Smooth muscle cell (in vitro differentiated cells): Measurements from ENCODE around the gene AMN1. TPM values are rescaled to one million over a fixed set of nuclear protein-coding genes. Genes with fewer than 3 reads are reported as not detected.
A peak's percentile ranks its signal among the peaks of the same experiment; 100 is the strongest.
"Not testable (repeated sequence)": the region's sequence is repeated elsewhere in the genome, so short reads cannot be mapped to it uniquely, and the experiment has no call there.

Experiments
- DNase-seq: peaks from one replicate; lab custom pipeline; 2025; ENCODE audit not compliant: unreplicated experiment; lab: John Stamatoyannopoulos, UW
- H2AFZ ChIP-seq: fragments of 200-600 bp; sonication (generic); 2 replicates; pipeline ENCODE4 v1.6.0; 2016; ENCODE audit warnings: antibody characterized with exemption, low read depth, mild to moderate bottlenecking
- H3F3A ChIP-seq: fragments of 200-600 bp; sonication (generic); 2 replicates; pipeline ENCODE4 v1.6.0; 2017; ENCODE audit warnings: antibody characterized with exemption, low read depth
- H3K27ac ChIP-seq: fragments of 200-600 bp; sonication (generic); 2 replicates; pipeline ENCODE4 v1.5.1; 2016; ENCODE audit warnings: low read depth, mild to moderate bottlenecking
- H3K27me3 ChIP-seq: fragments of 200-600 bp; sonication (generic); 2 replicates; pipeline ENCODE4 v1.6.1; 2016; ENCODE audit warnings: low read depth, mild to moderate bottlenecking
- H3K36me3 ChIP-seq: fragments of 200-600 bp; sonication (generic); 2 replicates; pipeline ENCODE4 v1.5.1; 2016; ENCODE audit warnings: low read depth
- H3K4me1 ChIP-seq: fragments of 200-600 bp; sonication (generic); 2 replicates; pipeline ENCODE4 v1.5.1; 2016; ENCODE audit warnings: low read depth
- H3K4me2 ChIP-seq: fragments of 200-600 bp; sonication (generic); 2 replicates; pipeline ENCODE4 v1.6.0; 2016; ENCODE audit warnings: mild to moderate bottlenecking
- H3K4me3 ChIP-seq: fragments of 200-600 bp; sonication (generic); 2 replicates; pipeline ENCODE4 v1.5.1; 2016; ENCODE audit warnings: mild to moderate bottlenecking
- H3K79me2 ChIP-seq: fragments of 200-600 bp; sonication (generic); 2 replicates; pipeline ENCODE4 v1.6.0; 2016; ENCODE audit warnings: low read depth, mild to moderate bottlenecking
- H3K9ac ChIP-seq: fragments of 200-600 bp; sonication (generic); 2 replicates; pipeline ENCODE4 v1.6.0; 2016; ENCODE audit warnings: low read depth
- H3K9me3 ChIP-seq: fragments of 200-600 bp; sonication (generic); replicated peaks from 2 replicates; pipeline ENCODE4 v1.5.1; 2016; ENCODE audit warnings: low read depth
- H4K20me1 ChIP-seq: fragments of 200-600 bp; sonication (generic); 2 replicates; pipeline ENCODE4 v1.6.0; 2016; ENCODE audit warnings: low read depth
- CTCF ChIP-seq: fragments of 200-600 bp; sonication (generic); IDR thresholded peaks from 2 replicates; pipeline ENCODE4 v1.5.1; 2017; ENCODE audit warnings: borderline replicate concordance, mild to moderate bottlenecking, antibody characterized with exemption; ENCODE audit not compliant: insufficient read depth, poor library complexity, severe bottlenecking
- WGBS: methylation state at CpG from one replicate; pipeline ENCODE4 v1.1.7; 2016; ENCODE audit warnings: low lambda C conversion rate; 5-methylcytosine and 5-hydroxymethylcytosine counted together
- polyA plus RNA-seq: library from polyadenylated mRNA; unstranded; fragments of >200 nt; fragmentation: Nextera tagmentation; extraction: Ambion mirVana; gene quantifications from 2 replicates; pipeline ENCODE4 v1.2.1, GENCODE V29; 2016
- total RNA-seq: library from RNA; depleted of rRNA; stranded (reverse); fragments of >200 nt; gene quantifications from 2 replicates; pipeline ENCODE4 v1.2.3, GENCODE V29; 2014

AMN1 gene
- total and polyA plus RNA-seq, 2 experiments from 2014 or later = 7.3 to 12.0 TPM

DNA sequence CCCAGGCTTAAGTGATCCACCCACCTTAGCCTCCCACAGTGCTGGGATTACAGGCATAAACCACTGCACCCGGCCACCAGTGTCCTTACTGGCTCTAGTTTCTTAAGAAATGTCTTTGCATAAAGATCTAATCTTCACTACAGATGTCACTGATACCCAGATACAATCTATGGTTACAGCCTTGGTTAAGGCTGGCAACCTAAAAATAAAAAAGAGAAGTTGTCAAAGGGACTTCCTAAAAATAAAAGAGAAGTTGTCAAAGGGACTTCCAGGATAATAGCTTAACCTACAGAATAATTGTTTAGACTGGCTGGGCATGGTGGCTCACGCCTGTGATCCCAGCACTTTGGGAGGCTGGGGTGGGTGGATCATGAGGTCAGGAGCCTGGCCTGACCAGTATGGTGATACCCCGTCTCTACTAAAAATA lies 41.7 kb downstream of the AMN1 start:
- Histone ChIP-seq H4K20me1 (no peaks in the 10 kb centered on the region), H3K4me3 (no peak overlapping the region), H3K4me1 (no peaks in the 10 kb centered on the region), H2AFZ (no peak overlapping the region), H3K36me3 (peaks cover 5% of the 10 kb centered on the region), H3K4me2 (no peak overlapping the region), H3F3A (no peaks in the 10 kb centered on the region), H3K27ac (no peak overlapping the region), H3K79me2 (no peaks in the 10 kb centered on the region), H3K27me3 (no peaks in the 10 kb centered on the region), H3K9me3 (peaks cover 11% of the 10 kb centered on the region), H3K9ac (no peak overlapping the region)
- DNase-seq = no peak
- 81% methylated on average over 3 of the region's 3 CpGs for WGBS
- no peak for TF ChIP-seq CTCF

- no peak for DNase-seq
- no peaks in the 10 kb centered on the region for H3F3A ChIP-seq
- H3K4me3 ChIP-seq = no peak overlapping the region
- no peaks in the 10 kb centered on the region for H3K27me3 ChIP-seq
- no peak for TF ChIP-seq CTCF
- H3K4me1 ChIP-seq = no peaks in the 10 kb centered on the region
- no peak overlapping the region for H3K9ac ChIP-seq
- no peak overlapping the region for H3K4me2 ChIP-seq
- no peak overlapping the region for H3K27ac ChIP-seq
- H3K79me2 ChIP-seq = no peaks in the 10 kb centered on the region
- no peak overlapping the region for H2AFZ ChIP-seq
- WGBS = 82% methylated on average over 3 of the region's 3 CpGs
- H3K9me3 ChIP-seq = peaks cover 11% of the 10 kb centered on the region
- H3K36me3 ChIP-seq = peaks cover 5% of the 10 kb centered on the region
- H4K20me1 ChIP-seq = no peaks in the 10 kb centered on the region
Measured at GRCh38 chr12:31685801-31686200, 43.0 kb downstream of the AMN1 start.

- no peak for DNase-seq
- Histone ChIP-seq H3K4me2 (no peak overlapping the region), H4K20me1 (no peaks in the 10 kb centered on the region), H3K27me3 (no peaks in the 10 kb centered on the region), H3K4me1 (no peaks in the 10 kb centered on the region), H3K27ac (no peak overlapping the region), H2AFZ (no peak overlapping the region), H3K36me3 (peaks cover 5% of the 10 kb centered on the region), H3K4me3 (no peak overlapping the region), H3K9me3 (peaks cover 11% of the 10 kb centered on the region), H3K9ac (no peak overlapping the region), H3K79me2 (no peaks in the 10 kb centered on the region), H3F3A (no peaks in the 10 kb centered on the region)
- TF ChIP-seq CTCF = peak; percentile 69
- 26% methylated on average over 10 of the region's 10 CpGs for WGBS
Measured at GRCh38 chr12:31682136-31682962, 46.5 kb downstream of the AMN1 start.

GRCh38 chr12:31672521-31672920 lies 56.3 kb downstream of the AMN1 start:
- TF ChIP-seq CTCF = no peak
- Histone ChIP-seq H3K9me3 (peaks cover 9% of the 10 kb centered on the region), H3K4me1 (no peaks in the 10 kb centered on the region), H3K27ac (no peak overlapping the region), H3F3A (no peaks in the 10 kb centered on the region), H3K27me3 (no peaks in the 10 kb centered on the region), H3K4me3 (no peak overlapping the region), H3K79me2 (no peaks in the 10 kb centered on the region), H4K20me1 (no peaks in the 10 kb centered on the region), H3K9ac (no peak overlapping the region), H3K4me2 (no peak overlapping the region), H3K36me3 (peaks cover 4% of the 10 kb centered on the region), H2AFZ (no peak overlapping the region)
- DNase-seq = no peak
- WGBS = 95% methylated on average over 4 of the region's 4 CpGs

DNA sequence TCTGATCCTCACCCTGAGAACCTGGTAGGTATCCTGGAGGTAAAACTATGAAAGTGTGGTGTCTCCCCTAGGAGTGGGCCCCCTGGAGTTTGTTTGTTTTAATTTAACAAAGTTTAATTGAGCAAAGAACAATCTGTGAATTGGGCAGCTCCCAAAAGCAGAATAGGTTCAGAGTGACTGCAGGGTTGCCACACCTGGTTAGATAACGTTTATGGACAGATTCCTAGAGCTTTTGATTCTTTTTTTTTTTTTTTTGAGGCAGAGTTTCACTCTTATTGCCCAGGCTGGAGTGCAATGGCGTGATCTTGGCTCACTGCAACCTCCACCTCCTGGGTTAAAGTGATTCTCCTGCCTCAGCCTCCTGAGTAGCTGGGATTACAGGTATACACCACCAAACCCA lies 59.2 kb downstream of the AMN1 start:
- H3K27me3 ChIP-seq, H3K4me3 ChIP-seq, H3K79me2 ChIP-seq, H3K4me1 ChIP-seq, H3K9ac ChIP-seq, H3F3A ChIP-seq, H4K20me1 ChIP-seq, H3K9me3 ChIP-seq, H3K36me3 ChIP-seq, H2AFZ ChIP-seq, H3K4me2 ChIP-seq, H3K27ac ChIP-seq, DNase-seq: not testable (repeated sequence)
- WGBS = 97% methylated on average over 2 of the region's 2 CpGs
